ENCODE data around the gene PLOD2.

- TF ChIP-seq, protein P1, sequence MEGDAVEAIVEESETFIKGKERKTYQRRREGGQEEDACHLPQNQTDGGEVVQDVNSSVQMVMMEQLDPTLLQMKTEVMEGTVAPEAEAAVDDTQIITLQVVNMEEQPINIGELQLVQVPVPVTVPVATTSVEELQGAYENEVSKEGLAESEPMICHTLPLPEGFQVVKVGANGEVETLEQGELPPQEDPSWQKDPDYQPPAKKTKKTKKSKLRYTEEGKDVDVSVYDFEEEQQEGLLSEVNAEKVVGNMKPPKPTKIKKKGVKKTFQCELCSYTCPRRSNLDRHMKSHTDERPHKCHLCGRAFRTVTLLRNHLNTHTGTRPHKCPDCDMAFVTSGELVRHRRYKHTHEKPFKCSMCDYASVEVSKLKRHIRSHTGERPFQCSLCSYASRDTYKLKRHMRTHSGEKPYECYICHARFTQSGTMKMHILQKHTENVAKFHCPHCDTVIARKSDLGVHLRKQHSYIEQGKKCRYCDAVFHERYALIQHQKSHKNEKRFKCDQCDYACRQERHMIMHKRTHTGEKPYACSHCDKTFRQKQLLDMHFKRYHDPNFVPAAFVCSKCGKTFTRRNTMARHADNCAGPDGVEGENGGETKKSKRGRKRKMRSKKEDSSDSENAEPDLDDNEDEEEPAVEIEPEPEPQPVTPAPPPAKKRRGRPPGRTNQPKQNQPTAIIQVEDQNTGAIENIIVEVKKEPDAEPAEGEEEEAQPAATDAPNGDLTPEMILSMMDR (IDR thresholded peaks at IDR 0.05), result no peak
- TF ChIP-seq EZH2phosphoT487 (IDR thresholded peaks at IDR 0.05) (no peak), EZH2 (IDR thresholded peaks at IDR 0.05) (no peak)
These were observed 48.4 kb upstream of the PLOD2 start for GRCh38 chr3:146209371-146209770.
